ENCODE measurements around the gene RPP21.
A peak's percentile ranks its signal among the peaks of the same experiment; 100 is the strongest.

The RPP21 gene

DNA sequence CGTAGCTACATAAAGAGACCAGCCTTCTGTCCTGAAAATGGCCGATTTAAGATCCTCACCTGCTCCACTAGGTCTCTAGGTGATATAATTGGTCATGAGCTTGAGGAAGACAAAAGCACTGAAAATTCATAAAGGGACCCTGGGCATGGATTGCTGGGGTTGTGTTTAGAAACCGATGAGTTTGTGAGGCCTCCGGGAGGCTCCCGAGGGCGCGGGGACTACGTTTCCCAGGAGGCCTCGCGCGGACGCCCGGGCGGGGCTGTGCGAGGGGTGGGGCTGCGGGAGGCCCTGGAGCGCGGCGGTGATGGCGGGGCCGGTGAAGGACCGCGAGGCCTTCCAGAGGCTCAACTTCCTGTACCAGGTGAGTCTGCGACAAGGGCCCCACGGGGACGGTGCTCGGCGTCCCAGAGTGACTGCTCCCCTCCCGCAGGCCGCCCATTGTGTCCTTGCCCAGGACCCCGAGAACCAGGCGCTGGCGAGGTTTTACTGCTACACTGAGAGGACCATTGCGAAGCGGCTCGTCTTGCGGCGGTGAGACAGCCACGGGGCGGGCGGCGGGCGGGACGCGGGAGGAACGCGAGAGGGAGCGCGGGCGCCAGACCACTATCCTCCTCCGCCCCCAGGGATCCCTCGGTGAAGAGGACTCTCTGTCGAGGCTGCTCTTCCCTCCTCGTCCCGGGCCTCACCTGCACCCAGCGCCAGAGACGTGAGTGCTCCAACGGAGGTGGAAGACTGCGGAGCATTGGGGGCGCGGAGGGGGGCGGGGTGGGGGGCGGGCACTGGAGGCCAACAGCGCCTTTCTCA lies at the start of gene RPP21:
TSS of gene RPP21 (plus strand) at position 289 of the 804 bp plus-strand sequence. CDS start at position 305, 16 bp downstream.
- peak; percentile 87 for DNase-seq

DNA sequence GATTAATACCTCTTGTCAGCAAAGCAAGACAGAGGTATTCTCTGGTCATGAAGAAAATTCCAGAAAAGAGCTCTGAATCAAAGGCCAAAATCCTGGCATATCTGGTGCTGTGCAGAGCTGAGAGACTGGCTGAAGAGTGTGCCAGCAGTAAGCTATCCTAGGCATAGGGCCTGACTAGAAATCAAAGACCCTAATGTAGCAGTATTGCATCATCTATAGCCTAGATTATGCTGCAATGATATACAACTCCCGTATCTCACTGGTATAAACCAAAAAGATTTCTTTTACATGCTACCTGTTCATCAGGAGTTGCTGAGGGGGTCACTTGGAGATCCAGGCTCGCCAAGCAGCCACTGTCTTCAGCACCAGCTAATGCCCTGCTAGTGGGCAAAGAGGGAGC lies 49.1 kb upstream of the RPP21 start:
- DNase-seq, result no peak

DNA sequence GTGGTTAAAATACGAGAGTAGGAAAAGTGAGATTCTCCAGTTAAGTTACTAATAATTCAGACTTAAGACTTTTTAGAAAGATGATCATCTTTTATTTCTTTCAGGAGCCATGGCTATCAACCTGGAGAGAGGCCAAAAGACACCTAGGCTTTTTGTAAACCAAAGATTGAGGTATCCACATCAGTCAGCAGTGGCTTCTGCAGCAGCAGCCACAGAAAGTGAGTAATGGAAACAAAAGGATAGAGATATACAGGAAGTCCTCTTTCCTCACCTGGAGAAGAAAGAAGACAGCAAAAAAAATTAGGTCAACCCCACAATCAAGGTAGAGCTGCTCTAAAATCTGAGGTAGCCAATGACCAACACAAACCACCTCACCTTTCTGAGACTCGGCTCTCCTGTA lies 41.0 kb upstream of the RPP21 start:
- DNase-seq, result no peak

DNA sequence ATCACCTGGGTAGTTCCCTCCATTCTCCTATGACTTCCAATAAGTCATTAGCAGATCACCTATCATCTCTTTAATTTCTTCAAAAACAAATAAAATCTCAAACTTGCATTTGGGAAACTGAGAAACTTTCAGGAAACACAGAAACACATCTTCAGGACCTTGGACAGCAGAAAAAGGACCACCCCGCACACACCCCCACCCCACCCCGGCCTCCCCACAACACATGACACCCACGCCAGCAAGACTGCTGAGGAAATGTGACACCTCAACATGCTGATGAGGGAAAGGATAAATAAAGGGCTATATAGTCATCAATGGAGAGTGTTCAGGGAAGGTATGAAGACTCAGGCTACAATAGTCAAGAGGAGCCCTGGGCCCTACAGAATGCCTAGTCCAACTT lies 33.9 kb upstream of the RPP21 start:
- no peak for DNase-seq

DNA sequence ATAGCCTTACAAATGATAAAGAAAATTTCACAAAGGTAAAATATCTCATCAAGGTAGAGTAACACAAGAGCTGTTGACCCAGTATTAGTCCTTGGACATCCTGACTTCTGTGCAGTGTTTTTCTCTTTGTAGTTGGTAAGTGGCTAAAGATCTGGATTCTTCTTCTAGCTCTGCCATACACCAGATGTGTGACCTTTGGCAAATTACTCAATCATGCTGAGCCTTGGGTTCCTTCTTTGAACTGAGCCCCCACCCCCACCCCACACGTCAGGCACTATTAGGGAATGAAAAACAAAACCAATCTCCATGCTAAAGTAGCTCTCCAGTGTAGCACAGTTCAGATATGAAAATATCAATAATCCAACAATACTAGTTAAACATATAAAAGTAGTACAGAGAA lies 33.3 kb upstream of the RPP21 start:
- no peak for DNase-seq

DNA sequence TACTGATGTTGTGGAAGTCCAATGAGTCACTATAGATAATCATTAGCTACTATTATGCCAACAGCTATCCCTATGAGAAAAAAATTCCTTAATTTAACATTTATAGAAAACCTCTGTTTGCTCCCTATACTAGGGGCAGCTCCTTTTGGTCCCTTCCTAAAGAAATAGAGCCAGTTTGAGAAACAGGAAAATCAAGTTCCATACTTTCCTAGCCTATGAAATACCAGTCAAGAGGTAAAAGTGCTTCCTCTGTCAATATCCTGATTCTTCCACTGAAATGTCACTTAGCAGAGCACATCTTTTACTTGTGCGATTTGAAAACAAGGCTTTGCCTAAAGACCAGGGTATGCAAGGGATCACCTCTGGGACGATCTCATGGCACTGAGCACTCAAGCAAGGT lies 32.7 kb upstream of the RPP21 start:
- DNase-seq, result no peak

DNA sequence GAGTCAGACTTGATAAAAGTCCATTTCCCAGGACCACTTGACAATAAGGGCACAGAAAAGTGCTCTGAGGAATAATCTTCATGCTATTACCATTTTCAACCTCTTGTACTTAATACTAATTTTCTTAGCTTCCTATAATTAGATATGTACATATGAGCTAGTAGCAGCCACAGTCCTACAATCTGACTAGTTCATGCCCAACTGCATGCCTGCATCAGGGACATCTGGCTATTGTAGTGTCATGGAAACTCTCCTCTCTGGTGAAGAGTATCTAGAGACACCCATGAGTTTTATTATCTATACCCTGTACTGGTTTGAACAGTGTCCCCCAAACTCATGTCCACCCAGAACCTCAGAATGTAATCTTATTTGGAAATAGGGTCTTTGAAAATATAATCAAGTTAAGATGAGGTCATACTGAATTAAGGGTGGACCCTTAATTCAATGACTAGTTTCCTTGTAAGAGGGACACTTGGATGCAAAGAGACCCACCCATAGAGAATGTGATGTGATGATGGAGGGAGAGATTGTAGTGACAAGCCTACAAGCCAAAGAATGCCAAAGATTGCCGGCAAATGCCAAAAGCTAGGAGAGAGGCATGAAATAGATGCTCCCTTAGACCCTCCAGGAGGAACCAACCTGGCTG lies 32.2 kb upstream of the RPP21 start:
- no peak for DNase-seq

DNA sequence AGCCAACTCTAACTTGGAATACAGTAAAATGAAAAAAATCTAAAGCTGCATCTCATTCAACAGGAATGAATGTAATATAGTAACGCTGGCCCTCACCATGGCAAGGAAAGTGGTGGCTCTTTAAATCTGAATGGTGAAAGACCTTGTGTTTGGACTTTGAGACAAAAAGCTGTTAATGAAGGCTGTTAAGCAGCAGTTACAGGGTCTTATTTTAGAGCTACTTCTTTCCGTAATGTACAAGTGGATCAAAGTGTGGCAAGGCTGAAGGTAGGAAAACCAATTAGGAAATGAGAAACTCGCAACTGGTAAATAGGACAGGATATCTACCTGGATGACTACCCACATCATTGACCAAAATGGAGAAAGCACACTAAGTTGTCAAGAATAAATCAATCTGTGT lies 29.8 kb upstream of the RPP21 start:
- DNase-seq, result no peak

DNA sequence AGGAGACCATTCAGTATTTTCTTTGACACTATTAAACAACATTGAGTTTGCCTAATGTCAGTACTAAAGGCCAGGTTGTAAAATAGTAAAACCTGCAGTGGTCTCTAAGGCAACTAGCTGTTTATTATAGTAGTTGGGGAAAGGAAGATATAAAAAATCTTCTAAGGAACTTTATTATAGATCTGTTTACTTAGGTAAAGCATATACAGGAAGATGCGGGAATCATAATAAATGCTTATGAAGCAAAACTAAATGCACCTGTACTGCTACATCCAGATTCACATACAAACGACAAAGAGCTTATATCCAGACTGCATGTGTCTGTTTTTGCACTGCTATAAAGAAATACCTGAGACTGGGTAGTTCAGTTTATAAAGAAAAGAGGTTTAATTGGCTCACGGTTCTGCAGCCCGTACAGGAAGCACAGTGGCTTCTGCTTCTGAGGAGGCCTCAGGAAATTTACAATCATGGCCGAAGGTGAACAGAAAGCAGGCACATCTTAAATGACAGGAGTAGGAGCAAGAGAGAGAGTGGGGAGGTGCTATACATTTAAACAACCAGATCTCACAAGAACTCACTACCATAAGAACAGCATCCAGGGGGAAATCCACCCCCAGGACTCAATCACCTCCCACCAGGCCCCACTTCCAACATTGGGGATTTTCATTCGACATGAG lies 26.9 kb upstream of the RPP21 start:
- no peak for DNase-seq

DNA sequence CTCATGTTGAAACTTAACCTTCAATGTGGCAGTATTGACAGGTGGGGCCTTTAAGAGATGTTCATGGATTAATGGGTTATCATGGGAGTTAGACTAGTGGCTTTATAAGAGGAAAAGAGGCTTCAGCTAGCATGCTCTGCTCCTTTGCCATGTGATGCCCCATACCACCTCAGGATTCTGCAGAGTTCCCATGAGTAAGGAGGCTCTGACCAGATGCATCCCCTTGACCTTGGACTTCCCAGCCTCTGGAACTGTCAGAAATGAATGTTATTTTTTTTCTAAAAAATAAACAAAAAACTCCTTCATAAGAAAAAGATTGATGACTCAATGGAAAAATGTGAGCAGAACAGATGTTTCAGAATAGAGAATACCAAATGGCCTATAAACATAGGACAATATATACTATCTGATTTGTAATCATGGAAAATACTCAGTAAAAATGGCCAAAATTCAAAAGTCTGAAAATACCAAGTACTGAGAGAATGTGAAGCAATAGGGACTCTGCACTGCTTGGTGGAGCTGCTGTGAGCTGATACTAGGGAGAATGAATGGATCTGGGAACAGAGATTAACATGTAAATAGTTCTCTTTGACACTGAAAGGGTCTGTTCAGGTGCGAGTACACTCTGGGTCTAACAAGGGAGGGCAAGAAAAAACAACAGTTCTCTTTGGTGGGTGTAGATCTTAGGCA lies 25.7 kb upstream of the RPP21 start:
- DNase-seq, result no peak

DNA sequence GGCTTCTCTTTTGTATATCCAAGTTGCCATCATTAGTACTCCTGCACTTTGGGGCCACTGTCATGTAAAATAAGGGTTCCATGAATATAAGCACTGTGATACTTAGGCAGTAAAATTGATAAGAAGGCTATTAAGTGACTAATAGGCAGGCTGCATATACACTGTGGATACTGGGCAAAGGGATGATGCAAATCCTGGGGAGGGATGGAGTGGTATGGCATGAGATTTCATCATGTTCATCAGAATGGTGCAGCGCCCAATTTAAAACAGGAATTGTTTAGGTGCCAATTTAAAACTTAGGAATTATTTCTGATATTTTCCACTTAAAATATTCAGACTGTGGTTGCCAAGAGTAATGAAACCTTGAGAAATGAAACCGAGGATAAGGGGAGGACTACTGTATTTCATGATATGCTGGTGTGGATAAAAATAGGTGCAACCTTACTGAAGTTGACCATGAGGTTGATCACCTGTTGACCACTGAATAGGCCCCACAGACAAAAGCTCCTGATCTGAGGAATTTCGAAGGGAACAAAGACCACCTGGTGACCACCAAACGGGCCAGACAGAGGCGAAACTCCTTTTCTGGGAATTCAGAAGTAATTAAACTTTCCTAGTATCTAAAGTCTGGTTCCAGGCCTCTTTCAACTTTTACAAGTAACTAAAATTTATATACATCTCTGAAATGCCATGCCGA lies 23.1 kb upstream of the RPP21 start:
- no peak for DNase-seq

DNA sequence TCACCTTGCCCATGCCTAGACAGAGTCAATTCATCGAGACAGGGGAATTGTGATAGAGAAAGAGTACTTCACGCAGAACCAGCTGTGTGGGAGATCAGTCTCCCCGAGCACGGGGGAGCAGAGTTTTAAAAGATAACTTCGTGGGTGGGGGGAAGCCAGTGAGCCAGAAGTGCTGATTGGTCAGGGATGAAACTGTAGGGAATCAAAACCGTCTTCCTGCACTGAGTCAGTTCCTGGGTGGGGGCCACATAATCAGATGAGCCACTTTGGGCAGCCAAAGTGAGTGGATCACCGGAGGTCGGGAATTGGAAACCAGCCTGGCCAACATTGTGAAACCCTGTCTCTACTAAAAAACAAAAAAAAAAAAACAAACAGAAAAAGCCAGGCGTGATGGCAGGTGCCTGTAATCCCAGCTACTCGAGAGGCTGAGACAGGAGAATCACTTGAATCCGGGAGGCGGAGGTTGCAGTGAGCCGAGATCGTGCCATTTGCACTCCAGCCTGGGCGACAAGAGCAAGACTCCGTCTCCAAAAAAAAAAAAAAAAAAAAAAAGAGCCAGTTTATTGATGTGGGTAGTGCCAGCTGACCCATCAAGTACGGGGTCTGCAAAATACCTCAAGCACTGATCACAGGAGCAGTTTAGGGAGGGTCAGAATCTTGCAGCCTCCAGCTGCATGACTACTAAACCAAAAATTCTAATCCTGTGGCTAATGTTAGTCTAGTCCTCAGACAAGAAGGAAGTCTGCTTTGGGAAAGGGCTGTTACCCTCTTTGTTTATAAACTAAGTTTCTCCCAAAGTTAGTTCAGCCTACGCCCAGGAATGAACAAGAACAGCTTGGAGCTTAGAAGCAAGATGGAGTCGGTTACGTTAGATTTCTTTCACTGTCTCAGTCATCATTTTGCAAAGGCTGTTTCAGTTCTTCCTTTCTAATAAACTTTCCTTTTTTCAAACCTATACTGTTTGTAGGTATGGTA lies 22.1 kb upstream of the RPP21 start:
- DNase-seq, result no peak

DNA sequence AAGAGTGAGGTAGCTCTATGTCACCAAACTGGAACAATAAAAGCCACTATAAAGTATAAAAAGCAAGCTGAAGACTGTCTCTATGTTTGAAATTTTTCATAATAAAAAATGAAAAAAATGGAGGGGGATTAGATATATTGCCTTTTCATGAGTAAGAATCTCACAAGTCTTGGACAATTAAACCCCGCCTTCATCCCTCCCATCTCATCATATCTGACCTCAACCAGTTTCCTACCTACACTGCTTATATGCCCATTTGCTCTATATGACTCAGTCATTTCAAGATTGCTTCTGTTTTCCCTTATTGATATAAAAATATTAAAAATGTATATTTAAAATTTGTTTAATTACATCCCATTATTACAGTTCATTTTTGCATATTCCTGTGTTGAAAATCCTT lies 21.1 kb upstream of the RPP21 start:
- DNase-seq, result no peak

DNA sequence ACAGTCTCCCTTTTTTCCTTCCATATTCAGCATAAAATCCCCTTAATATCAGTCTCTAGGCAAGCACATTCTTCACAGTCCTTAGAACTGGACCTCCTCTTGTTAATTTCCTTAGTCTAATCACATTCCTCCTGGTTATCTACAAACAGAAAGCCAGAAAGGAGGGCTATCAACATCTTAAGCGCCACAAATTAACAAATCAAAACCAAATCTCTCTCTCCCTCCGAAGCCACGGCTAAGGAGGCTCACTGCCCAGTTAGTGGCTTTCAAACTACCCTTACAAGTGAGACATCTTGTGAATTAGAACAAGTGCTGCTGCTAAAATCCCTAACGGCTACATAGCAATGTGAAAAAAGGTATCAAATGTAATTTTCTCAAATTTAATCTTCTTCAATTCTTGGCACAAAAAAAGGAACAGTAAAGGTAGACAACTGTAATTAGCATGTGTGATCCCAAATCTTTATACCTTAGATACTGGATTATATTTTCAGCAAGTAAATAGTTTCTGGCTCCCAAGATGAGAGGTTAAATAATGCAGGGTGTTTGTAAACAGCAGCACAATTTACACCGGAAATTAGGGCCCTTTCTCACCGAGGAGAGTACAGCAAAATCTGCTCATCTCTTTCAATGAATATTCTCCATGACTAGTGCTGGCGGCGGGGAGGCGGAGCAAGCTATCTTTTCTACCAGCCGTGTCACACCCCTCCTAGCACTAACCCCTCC lies 19.6 kb upstream of the RPP21 start:
- no peak for DNase-seq

DNA sequence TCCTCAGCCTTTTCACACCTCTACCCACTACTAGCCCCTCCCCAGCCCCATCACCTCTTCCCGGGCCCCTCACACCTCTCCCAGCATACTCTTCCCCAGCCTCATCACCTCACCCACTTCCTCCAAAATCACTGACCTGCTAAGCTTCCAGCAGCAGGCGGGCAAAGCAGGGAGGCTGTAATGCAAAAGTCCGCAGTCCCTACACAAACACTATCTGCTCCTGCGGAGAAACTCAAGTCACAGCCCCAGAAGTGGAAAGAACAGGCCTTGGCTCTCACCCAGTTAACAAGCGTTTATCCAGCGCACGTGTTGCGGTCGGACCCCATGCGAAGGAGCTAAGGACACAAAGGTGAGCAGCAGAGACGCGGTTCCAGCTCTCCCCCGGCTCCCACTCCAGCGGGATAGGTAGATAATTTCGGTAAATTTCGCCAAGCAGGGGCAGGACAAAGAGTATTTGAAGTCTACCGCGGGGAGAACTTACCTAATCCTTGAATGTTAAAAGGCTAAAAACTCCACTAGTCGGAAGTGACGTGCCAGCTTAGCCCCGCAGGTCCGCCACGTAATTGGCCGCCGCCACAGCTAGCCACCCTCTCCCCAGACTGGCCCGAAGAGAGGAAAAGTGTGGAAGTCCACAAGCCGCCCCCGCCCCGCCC lies 19.0 kb upstream of the RPP21 start:
- DNase-seq, result peak; percentile 89

DNA sequence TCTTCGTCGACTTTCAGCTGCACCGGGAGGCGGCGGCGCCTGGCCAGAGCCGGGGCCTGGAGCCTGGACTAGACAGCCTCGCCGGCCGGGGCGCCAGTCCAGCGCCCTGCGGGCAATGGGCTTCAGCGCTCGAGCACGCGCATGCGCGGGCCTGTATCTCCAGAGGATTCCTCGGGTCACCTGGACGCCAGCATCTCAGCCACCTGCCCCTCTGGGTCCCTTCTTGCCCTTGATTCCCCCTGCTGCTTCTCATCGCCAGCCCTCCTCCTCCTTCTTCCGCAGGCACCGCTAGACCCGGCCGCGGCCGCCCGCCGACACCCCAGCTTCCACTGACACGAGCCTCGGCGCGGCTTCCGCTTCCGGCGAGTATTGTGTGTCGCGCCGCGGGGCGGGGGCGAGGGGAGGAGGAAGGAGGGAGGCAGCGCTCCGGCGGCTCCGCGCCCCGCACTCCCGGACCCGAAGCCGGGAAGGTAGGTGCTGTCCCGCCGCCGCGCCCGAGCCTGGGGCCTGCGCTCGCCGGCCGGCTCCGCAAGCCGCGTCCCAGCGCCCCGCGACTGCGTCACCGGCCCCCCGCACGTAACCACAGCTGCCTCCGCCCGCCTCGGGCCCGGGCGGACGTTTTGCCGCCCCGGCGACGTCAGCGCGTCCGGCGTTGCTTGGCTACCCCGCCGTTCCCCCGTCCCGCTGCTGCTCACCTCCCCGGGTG lies 18.3 kb upstream of the RPP21 start, which contains the start of gene TRIM39:
TSS of gene TRIM39 (plus strand) at position 402 of the 706 bp plus-strand sequence. CDS start 2,391 bp downstream, outside the sequence.
- DNase-seq, result peak; percentile 89

DNA sequence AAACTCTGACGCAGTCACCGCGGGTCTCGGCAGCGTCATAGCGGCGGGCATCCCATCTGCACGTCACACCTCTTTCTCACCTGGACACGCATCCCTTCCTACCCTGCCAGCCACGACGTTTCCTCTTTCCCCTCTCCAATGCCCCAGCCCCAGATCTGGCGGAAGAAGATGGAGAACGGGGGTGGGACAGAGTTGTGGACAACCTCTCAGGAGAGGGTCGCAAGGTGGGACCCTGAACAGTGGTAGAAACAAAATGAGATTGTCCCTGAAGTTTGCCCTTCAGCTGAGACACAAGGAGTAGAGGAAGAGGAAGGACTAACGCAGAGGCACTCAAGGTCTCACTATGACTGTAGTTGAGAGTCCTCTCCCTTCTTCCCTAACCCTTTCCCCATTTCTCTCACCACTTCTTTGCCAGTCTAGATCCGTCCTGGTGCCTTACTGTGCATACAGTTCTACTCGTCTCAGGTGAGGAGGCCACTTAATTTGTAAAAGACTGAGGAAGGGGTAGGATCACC lies 17.7 kb upstream of the RPP21 start:
- DNase-seq, result no peak

DNA sequence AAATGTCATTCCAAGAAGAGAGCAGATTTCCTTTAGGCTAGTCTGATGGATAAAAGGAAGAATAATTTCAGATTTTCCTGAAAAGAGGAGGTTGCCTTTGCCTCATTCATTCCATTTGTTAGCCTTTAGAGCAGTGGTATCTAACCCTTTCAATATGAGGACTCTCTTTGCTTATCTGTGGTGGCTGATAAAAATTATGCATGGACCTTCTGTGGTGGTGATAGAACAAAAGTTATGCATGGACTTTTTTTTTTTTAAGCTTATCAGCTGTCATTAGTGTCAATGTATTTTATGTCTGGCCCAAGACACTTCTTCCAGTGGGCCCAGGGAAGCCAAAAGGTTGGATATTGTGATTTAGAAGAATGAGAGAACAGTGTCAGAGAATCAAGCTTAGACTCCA lies 16.6 kb upstream of the RPP21 start:
- no peak for DNase-seq

DNA sequence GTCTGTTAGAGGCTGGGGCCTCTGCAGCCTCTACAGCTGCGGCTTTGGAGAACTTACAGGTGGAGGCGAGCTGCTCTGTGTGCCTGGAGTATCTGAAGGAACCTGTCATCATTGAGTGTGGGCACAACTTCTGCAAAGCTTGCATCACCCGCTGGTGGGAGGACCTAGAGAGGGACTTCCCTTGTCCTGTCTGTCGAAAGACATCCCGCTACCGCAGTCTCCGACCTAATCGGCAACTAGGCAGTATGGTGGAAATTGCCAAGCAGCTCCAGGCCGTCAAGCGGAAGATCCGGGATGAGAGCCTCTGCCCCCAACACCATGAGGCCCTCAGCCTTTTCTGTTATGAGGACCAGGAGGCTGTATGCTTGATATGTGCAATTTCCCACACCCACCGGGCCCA lies 15.6 kb upstream of the RPP21 start:
- DNase-seq, result no peak
